ENCODE data around the gene NOTCH1. TPM values are rescaled to one million over a fixed set of nuclear protein-coding genes. Genes with fewer than 3 reads are reported as not detected.
A peak's percentile ranks its signal among the peaks of the same experiment; 100 is the strongest.

Gene NOTCH1
- total RNA-seq, 6 experiments from 2014 or later: 12.1 to 17.1 (median 14.7) TPM

- H3K36me3 Mint-ChIP-seq (ENCODE audit: low read depth): peaks cover 5% of the 10 kb centered on the region; the same call in 1 of the 2 replicates
- no peak overlapping the region for H3K4me3 Mint-ChIP-seq
- no peak for TF ChIP-seq CTCF (IDR thresholded peaks at IDR 0.05)
Observed at GRCh38 chr9:136486823-136487620, 58.8 kb downstream of the NOTCH1 start.

GRCh38 chr9:136486131-136486530 is 59.7 kb downstream of the NOTCH1 start:
- no peak overlapping the region for H3K4me3 Mint-ChIP-seq
- no peak for DNase-seq
- peaks cover 12% of the 10 kb centered on the region; the same call in 1 of the 2 replicates for H3K36me3 Mint-ChIP-seq (ENCODE audit: low read depth)
- H3K4me1 Mint-ChIP-seq (ENCODE audit: low read depth): peaks cover 10% of the 10 kb centered on the region
- H3K27me3 Mint-ChIP-seq (ENCODE audit: insufficient read depth): peaks cover 2% of the 10 kb centered on the region
- no peak for TF ChIP-seq CTCF (IDR thresholded peaks at IDR 0.05)
- H3K27ac Mint-ChIP-seq: no peak overlapping the region
- H3K9me3 Mint-ChIP-seq: no peaks in the 10 kb centered on the region

More at GRCh38 chr9:136486823-136487620, 58.8 kb downstream of the NOTCH1 start:
- Mint-ChIP-seq H3K27ac (no peak overlapping the region), H3K4me1 (ENCODE audit: low read depth) (peaks cover under 1% of the 10 kb centered on the region; the same call in 1 of the 2 replicates), H3K9me3 (no peaks in the 10 kb centered on the region), H3K27me3 (ENCODE audit: insufficient read depth) (peaks cover 2% of the 10 kb centered on the region)
- DNase-seq: no peak

GRCh38 chr9:136485049-136486045 is 60.5 kb downstream of the NOTCH1 start:
- TF ChIP-seq CTCF (IDR thresholded peaks at IDR 0.05): peak; percentile 96
- peaks cover 16% of the 10 kb centered on the region for H3K4me1 Mint-ChIP-seq (ENCODE audit: low read depth)
- H3K27ac Mint-ChIP-seq: peak overlapping the region; percentile 72
- peak overlapping the region; percentile 55 for H3K4me3 Mint-ChIP-seq
- peaks cover 12% of the 10 kb centered on the region; the same call in 1 of the 2 replicates for H3K36me3 Mint-ChIP-seq (ENCODE audit: low read depth)
- DNase-seq: peak; percentile 62
- no peaks in the 10 kb centered on the region for H3K9me3 Mint-ChIP-seq
- peaks cover 2% of the 10 kb centered on the region for H3K27me3 Mint-ChIP-seq (ENCODE audit: insufficient read depth)

- Mint-ChIP-seq H3K4me3 (peak overlapping the region; percentile 55), H3K4me1 (ENCODE audit: low read depth) (peaks cover 21% of the 10 kb centered on the region), H3K27me3 (ENCODE audit: insufficient read depth) (peaks cover 2% of the 10 kb centered on the region), H3K27ac (peak overlapping the region; percentile 72), H3K9me3 (no peaks in the 10 kb centered on the region), H3K36me3 (ENCODE audit: low read depth) (peaks cover 16% of the 10 kb centered on the region; the same call in 1 of the 2 replicates)
- no peak for TF ChIP-seq CTCF (IDR thresholded peaks at IDR 0.05)
- DNase-seq: peak; percentile 32
Observed at GRCh38 chr9:136484153-136485048, 61.4 kb downstream of the NOTCH1 start.

All from HFFc6 (cell line).